ENCODE results near the gene RAB3IL1. TPM values are rescaled to one million over a fixed set of nuclear protein-coding genes. Genes with fewer than 3 reads are reported as not detected.

RAB3IL1 gene
- total RNA-seq, 1 donor = 15.9 TPM

- no peak for TF ChIP-seq CTCF (IDR thresholded peaks at IDR 0.05; ENCODE audit: extremely low read depth, low read depth, low read length)
- Histone ChIP-seq H3K4me3 (ENCODE audit: insufficient read depth, low read length) (peak overlapping the region; percentile 37), H3K4me2 (ENCODE audit: insufficient read depth, low read length) (peak overlapping the region; percentile 58), H3K27me3 (ENCODE audit: insufficient read depth, low read length) (no peaks in the 10 kb centered on the region), H3K79me2 (ENCODE audit: insufficient read depth, low read length) (peaks cover 66% of the 10 kb centered on the region), H3K9me3 (ENCODE audit: low read depth, low read length) (no peaks in the 10 kb centered on the region), H3K4me1 (ENCODE audit: insufficient read depth, low read length) (peaks cover 27% of the 10 kb centered on the region), H3K27ac (ENCODE audit: low read depth, low read length) (peak overlapping the region; percentile 83), H4K20me1 (ENCODE audit: insufficient read depth, low read length) (peaks cover 39% of the 10 kb centered on the region), H3K36me3 (ENCODE audit: insufficient read depth, low read length) (peaks cover 25% of the 10 kb centered on the region), H2AFZ (ENCODE audit: low read length) (no peak overlapping the region)
- DNase-seq (ENCODE audit: insufficient read length, low spot score, missing footprints) = no peak
These were observed 28.8 kb downstream of the RAB3IL1 start for GRCh38 chr11:61888590-61888989.

DNA sequence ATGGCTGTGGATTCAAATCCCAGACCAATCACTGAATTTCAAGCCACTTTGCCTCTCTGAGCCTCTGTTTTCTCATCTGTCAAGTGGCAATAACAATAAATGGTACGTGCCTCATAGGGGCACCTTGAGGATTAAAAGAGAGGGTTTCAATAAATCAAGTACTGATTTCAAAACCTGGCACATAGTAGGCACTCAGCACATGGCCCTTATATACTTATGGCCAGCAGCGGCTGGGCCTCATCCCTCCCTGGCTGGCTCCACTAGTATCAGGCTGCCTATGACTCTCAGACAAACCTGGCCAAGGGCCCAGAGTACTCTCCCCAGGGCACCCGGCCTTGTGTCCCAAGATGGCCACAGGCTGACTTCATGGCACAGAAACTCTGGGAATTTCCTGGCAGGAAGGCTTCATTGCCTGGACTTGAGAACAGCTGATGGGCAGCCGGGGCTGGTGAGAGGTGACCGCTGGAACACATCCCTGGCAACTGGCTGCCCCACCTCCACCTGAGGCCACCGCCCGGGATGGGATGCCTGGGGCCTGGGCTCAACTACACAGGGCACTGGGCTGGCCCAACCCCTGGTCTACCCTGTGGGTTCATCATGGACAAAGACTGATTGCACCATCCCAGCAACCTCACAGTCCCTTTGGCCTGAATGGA lies 29.4 kb downstream of the RAB3IL1 start:
- no peak for TF ChIP-seq CTCF (IDR thresholded peaks at IDR 0.05; ENCODE audit: extremely low read depth, low read depth, low read length)
- Histone ChIP-seq H3K4me3 (ENCODE audit: insufficient read depth, low read length) (peak overlapping the region; percentile 37), H2AFZ (ENCODE audit: low read length) (peak overlapping the region; percentile 51), H3K27me3 (ENCODE audit: insufficient read depth, low read length) (no peaks in the 10 kb centered on the region), H4K20me1 (ENCODE audit: insufficient read depth, low read length) (peaks cover 39% of the 10 kb centered on the region), H3K36me3 (ENCODE audit: insufficient read depth, low read length) (peaks cover 27% of the 10 kb centered on the region), H3K9me3 (ENCODE audit: low read depth, low read length) (no peaks in the 10 kb centered on the region), H3K4me2 (ENCODE audit: insufficient read depth, low read length) (peak overlapping the region; percentile 58), H3K27ac (ENCODE audit: low read depth, low read length) (peak overlapping the region; percentile 83), H3K4me1 (ENCODE audit: insufficient read depth, low read length) (peaks cover 27% of the 10 kb centered on the region), H3K79me2 (ENCODE audit: insufficient read depth, low read length) (peaks cover 72% of the 10 kb centered on the region)
- peak; percentile 98 for DNase-seq (ENCODE audit: insufficient read length, low spot score, missing footprints)

- H2AFZ ChIP-seq (ENCODE audit: low read length) = no peak overlapping the region
- peaks cover 29% of the 10 kb centered on the region for H3K36me3 ChIP-seq (ENCODE audit: insufficient read depth, low read length)
- no peak overlapping the region for H3K4me2 ChIP-seq (ENCODE audit: insufficient read depth, low read length)
- H3K9me3 ChIP-seq (ENCODE audit: low read depth, low read length) = no peaks in the 10 kb centered on the region
- no peak overlapping the region for H3K4me3 ChIP-seq (ENCODE audit: insufficient read depth, low read length)
- TF ChIP-seq CTCF (IDR thresholded peaks at IDR 0.05; ENCODE audit: extremely low read depth, low read depth, low read length) = no peak
- peaks cover 82% of the 10 kb centered on the region for H3K79me2 ChIP-seq (ENCODE audit: insufficient read depth, low read length)
- no peak overlapping the region for H3K27ac ChIP-seq (ENCODE audit: low read depth, low read length)
- peaks cover 35% of the 10 kb centered on the region for H3K4me1 ChIP-seq (ENCODE audit: insufficient read depth, low read length)
- H4K20me1 ChIP-seq (ENCODE audit: insufficient read depth, low read length) = peaks cover 41% of the 10 kb centered on the region
- DNase-seq (ENCODE audit: insufficient read length, low spot score, missing footprints) = no peak
- no peaks in the 10 kb centered on the region for H3K27me3 ChIP-seq (ENCODE audit: insufficient read depth, low read length)
These were observed 30.7 kb downstream of the RAB3IL1 start for GRCh38 chr11:61886643-61887042.

GRCh38 chr11:61885784-61886580 lies 31.4 kb downstream of the RAB3IL1 start:
- H3K9me3 ChIP-seq (ENCODE audit: low read depth, low read length) = no peaks in the 10 kb centered on the region
- H3K27me3 ChIP-seq (ENCODE audit: insufficient read depth, low read length) = no peaks in the 10 kb centered on the region
- H3K79me2 ChIP-seq (ENCODE audit: insufficient read depth, low read length) = peaks cover 89% of the 10 kb centered on the region
- no peak for TF ChIP-seq CTCF (IDR thresholded peaks at IDR 0.05; ENCODE audit: extremely low read depth, low read depth, low read length)
- no peak overlapping the region for H3K4me3 ChIP-seq (ENCODE audit: insufficient read depth, low read length)
- H3K27ac ChIP-seq (ENCODE audit: low read depth, low read length) = no peak overlapping the region
- H4K20me1 ChIP-seq (ENCODE audit: insufficient read depth, low read length) = peaks cover 46% of the 10 kb centered on the region
- no peak for DNase-seq (ENCODE audit: insufficient read length, low spot score, missing footprints)
- peaks cover 41% of the 10 kb centered on the region for H3K4me1 ChIP-seq (ENCODE audit: insufficient read depth, low read length)
- H3K36me3 ChIP-seq (ENCODE audit: insufficient read depth, low read length) = peaks cover 29% of the 10 kb centered on the region
- no peak overlapping the region for H2AFZ ChIP-seq (ENCODE audit: low read length)
- H3K4me2 ChIP-seq (ENCODE audit: insufficient read depth, low read length) = no peak overlapping the region
